ENCODE results near the gene MTF1.
"Not testable (repeated sequence)": the region's sequence is repeated elsewhere in the genome, so short reads cannot be mapped to it uniquely, and the experiment has no call there.

Gene MTF1

GRCh38 chr1:37792943-37793686 lies 66.3 kb downstream of the MTF1 start:
- no peak for DNase-seq (ENCODE audit: low read depth)

GRCh38 chr1:37782491-37782890 lies 76.9 kb downstream of the MTF1 start:
- no peak for DNase-seq (ENCODE audit: low read depth)

GRCh38 chr1:37778654-37779053 lies 80.7 kb downstream of the MTF1 start:
- DNase-seq (ENCODE audit: low read depth) = no peak

- no peak for DNase-seq (ENCODE audit: low read depth)
Measured at GRCh38 chr1:37776946-37777516, 82.4 kb downstream of the MTF1 start.

GRCh38 chr1:37771440-37771839 lies 88.0 kb downstream of the MTF1 start:
- not testable (repeated sequence) for DNase-seq (ENCODE audit: low read depth)

- DNase-seq (ENCODE audit: low read depth) = no peak
Measured at GRCh38 chr1:37767488-37767887, 91.9 kb downstream of the MTF1 start.

- DNase-seq (ENCODE audit: low read depth) = no peak
Measured at GRCh38 chr1:37765916-37766664, 93.3 kb downstream of the MTF1 start.

- no peak for DNase-seq (ENCODE audit: low read depth)
Measured at GRCh38 chr1:37764888-37765441, 94.4 kb downstream of the MTF1 start, which contains the start of gene EPHA10. EPHA10 (minus strand) TSS chr1:37765120; CDS start chr1:37765066, 54 bp downstream.

GRCh38 chr1:37764414-37764825 lies 95.0 kb downstream of the MTF1 start:
- peak; percentile 40 for DNase-seq (ENCODE audit: low read depth)

GRCh38 chr1:37763791-37764413 lies 95.5 kb downstream of the MTF1 start:
- DNase-seq (ENCODE audit: low read depth) = no peak

GRCh38 chr1:37762516-37762915 lies 96.9 kb downstream of the MTF1 start:
- no peak for DNase-seq (ENCODE audit: low read depth)

- DNase-seq (ENCODE audit: low read depth) = no peak
Measured at GRCh38 chr1:37761416-37762095, 97.8 kb downstream of the MTF1 start.
